GM19324 (cell line): Measurements from ENCODE around the gene NME8.
"Not testable (repeated sequence)": the region's sequence is repeated elsewhere in the genome, so short reads cannot be mapped to it uniquely, and the experiment has no call there.

Experiments used
- ATAC-seq: cut with Tn5 transposase; IDR thresholded peaks from one replicate; pipeline ENCODE4 v1.9.1; 2021; ENCODE audit warnings: mild to moderate bottlenecking, moderate library complexity; ENCODE audit not compliant: unreplicated experiment, low FRiP score

Gene NME8

GRCh38 chr7:37848297-37848696 lies at the start of gene NME8:
NME8 (plus strand) TSS chr7:37848597; CDS start chr7:37850267, 1,670 bp downstream.
- no peak for ATAC-seq

GRCh38 chr7:37806152-37806551 lies 42.2 kb upstream of the NME8 start:
- no peak for ATAC-seq

- not testable (repeated sequence) for ATAC-seq
These were observed 36.2 kb upstream of the NME8 start for GRCh38 chr7:37812161-37812580.

GRCh38 chr7:37815671-37816371 lies 32.6 kb upstream of the NME8 start:
- peak; percentile 78 for ATAC-seq

GRCh38 chr7:37816922-37817590 lies 31.3 kb upstream of the NME8 start:
- no peak for ATAC-seq

GRCh38 chr7:37817591-37817960 lies 30.8 kb upstream of the NME8 start:
- no peak for ATAC-seq

- no peak for ATAC-seq
These were observed 30.2 kb upstream of the NME8 start for GRCh38 chr7:37817996-37818720.

GRCh38 chr7:37820708-37821468 lies 27.5 kb upstream of the NME8 start:
- peak; percentile 61 for ATAC-seq

- ATAC-seq: no peak
These were observed 25.5 kb upstream of the NME8 start for GRCh38 chr7:37822946-37823345.

- ATAC-seq: no peak
These were observed 24.8 kb upstream of the NME8 start for GRCh38 chr7:37823557-37823956.

- no peak for ATAC-seq
These were observed 23.4 kb upstream of the NME8 start for GRCh38 chr7:37825038-37825437.

GRCh38 chr7:37826825-37827224 lies 21.6 kb upstream of the NME8 start:
- no peak for ATAC-seq

- no peak for ATAC-seq
These were observed 17.2 kb upstream of the NME8 start for GRCh38 chr7:37831244-37831643.

GRCh38 chr7:37832194-37832593 lies 16.2 kb upstream of the NME8 start:
- peak; percentile 89 for ATAC-seq

- ATAC-seq: no peak
These were observed 15.1 kb upstream of the NME8 start for GRCh38 chr7:37833107-37833817.

- ATAC-seq: no peak
These were observed 14.6 kb upstream of the NME8 start for GRCh38 chr7:37833818-37834146.

- ATAC-seq: no peak
These were observed 5.1 kb downstream of the NME8 start for GRCh38 chr7:37853468-37853867.

- ATAC-seq: no peak
These were observed 33.7 kb downstream of the NME8 start for GRCh38 chr7:37882086-37882485.

- ATAC-seq: no peak
These were observed 45.0 kb downstream of the NME8 start for GRCh38 chr7:37893359-37893758.

- ATAC-seq: no peak
These were observed 46.3 kb downstream of the NME8 start for GRCh38 chr7:37894671-37895070.
